ENCODE measurements around the gene APC.
"Not testable (repeated sequence)": the region's sequence is repeated elsewhere in the genome, so short reads cannot be mapped to it uniquely, and the experiment has no call there.

The APC gene

DNA sequence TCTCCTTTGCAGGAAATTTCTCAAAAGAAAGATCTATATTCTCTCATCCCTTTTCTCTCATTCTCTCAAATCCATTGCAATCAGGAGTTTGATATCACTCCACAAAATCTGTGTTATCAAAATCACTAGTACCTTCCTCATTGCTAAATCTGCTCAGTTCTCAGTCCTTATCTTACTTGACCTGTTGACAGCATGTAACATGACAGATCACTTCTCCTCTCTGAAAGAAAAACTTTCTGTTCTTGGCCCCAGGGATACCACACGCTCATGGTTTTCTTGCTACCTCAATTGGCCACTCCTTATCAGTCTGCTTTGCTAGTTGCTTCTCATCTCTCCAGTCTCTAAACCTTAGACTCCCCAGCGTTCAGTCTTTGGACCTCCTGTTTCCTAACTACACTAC, 145.5 kb downstream of the APC start:
- Histone ChIP-seq H3K9ac (no peak overlapping the region), H2AFZ (no peak overlapping the region), H3K4me3 (ENCODE audit: low read depth, low read length) (no peak overlapping the region), H3K27ac (no peak overlapping the region), H3K4me2 (ENCODE audit: low read length) (no peak overlapping the region), H3K79me2 (no peaks in the 10 kb centered on the region), H3K36me3 (ENCODE audit: control insufficient read depth, insufficient read depth, low read length) (no peaks in the 10 kb centered on the region), H3K9me3 (ENCODE audit: control insufficient read depth, low read length) (no peaks in the 10 kb centered on the region), H3K4me1 (peaks cover 2% of the 10 kb centered on the region), H3K27me3 (ENCODE audit: control insufficient read depth, insufficient read depth, low read length) (no peaks in the 10 kb centered on the region)
- no peak for TF ChIP-seq CTCF (IDR thresholded peaks at IDR 0.05)

DNA sequence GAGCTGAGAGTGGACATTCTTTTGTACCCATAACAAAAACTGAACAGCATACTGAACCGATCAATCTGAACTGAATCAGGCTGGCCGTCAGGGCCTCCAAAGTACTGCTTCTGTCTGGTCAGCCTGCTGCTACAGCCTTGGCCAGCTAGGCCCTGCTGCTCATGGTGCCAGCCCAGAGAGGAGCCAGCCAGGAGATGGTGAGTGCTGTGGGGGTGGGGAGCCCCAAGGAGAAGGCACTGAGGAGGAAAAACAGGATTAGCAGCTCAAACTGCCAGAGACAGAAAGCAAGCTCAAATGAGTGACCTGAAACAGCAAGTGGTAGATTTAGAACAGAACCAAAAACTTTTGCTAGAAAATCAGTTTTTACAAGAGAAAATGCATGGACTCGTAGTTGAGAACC, 147.3 kb downstream of the APC start:
- Histone ChIP-seq H3K36me3 (ENCODE audit: control insufficient read depth, insufficient read depth, low read length) (no peaks in the 10 kb centered on the region), H3K4me2 (ENCODE audit: low read length) (no peak overlapping the region)
- TF ChIP-seq CTCF (IDR thresholded peaks at IDR 0.05) = no peak

GRCh38 chr5:112886975-112887374, 149.3 kb downstream of the APC start:
- peaks cover 3% of the 10 kb centered on the region for H3K79me2 ChIP-seq
- no peaks in the 10 kb centered on the region for H3K36me3 ChIP-seq (ENCODE audit: control insufficient read depth, insufficient read depth, low read length)
- H3K9me3 ChIP-seq (ENCODE audit: control insufficient read depth, low read length) = no peaks in the 10 kb centered on the region
- no peak overlapping the region for H2AFZ ChIP-seq
- no peak overlapping the region for H3K4me2 ChIP-seq (ENCODE audit: low read length)
- H3K4me1 ChIP-seq = no peaks in the 10 kb centered on the region
- TF ChIP-seq CTCF (IDR thresholded peaks at IDR 0.05) = no peak
- H3K27me3 ChIP-seq (ENCODE audit: control insufficient read depth, insufficient read depth, low read length) = no peaks in the 10 kb centered on the region
- H3K27ac ChIP-seq = no peak overlapping the region
- no peak overlapping the region for H3K4me3 ChIP-seq (ENCODE audit: low read depth, low read length)
- H3K9ac ChIP-seq = no peak overlapping the region

More for the DNA sequence above, 147.3 kb downstream of the APC start:
- Histone ChIP-seq H3K4me3 (ENCODE audit: low read depth, low read length) (no peak overlapping the region), H3K79me2 (peaks cover 3% of the 10 kb centered on the region), H3K9ac (no peak overlapping the region), H3K27ac (no peak overlapping the region), H3K9me3 (ENCODE audit: control insufficient read depth, low read length) (no peaks in the 10 kb centered on the region), H3K27me3 (ENCODE audit: control insufficient read depth, insufficient read depth, low read length) (no peaks in the 10 kb centered on the region), H3K4me1 (no peaks in the 10 kb centered on the region), H2AFZ (no peak overlapping the region)

DNA sequence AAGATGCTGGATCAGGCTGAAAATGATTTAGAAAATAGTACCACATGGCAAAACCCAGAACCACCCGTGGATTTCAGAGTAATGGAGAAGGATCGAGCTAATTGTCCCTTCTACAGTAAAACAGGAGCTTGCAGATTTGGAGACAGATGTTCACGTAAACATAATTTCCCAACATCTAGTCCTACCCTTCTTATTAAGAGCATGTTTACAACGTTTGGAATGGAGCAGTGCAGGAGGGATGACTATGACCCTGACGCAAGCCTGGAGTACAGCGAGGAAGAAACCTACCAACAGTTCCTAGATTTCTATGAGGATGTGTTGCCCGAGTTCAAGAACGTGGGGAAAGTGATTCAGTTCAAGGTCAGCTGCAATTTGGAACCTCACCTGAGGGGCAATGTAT, 154.4 kb downstream of the APC start:
- H3K27ac ChIP-seq; H2AFZ ChIP-seq; H3K4me1 ChIP-seq; H3K9ac ChIP-seq; H3K4me3 ChIP-seq (ENCODE audit: low read depth, low read length); H3K36me3 ChIP-seq (ENCODE audit: control insufficient read depth, insufficient read depth, low read length); H3K9me3 ChIP-seq (ENCODE audit: control insufficient read depth, low read length); H3K27me3 ChIP-seq (ENCODE audit: control insufficient read depth, insufficient read depth, low read length); H3K4me2 ChIP-seq (ENCODE audit: low read length): not testable (repeated sequence)
- H3K79me2 ChIP-seq = peaks cover 15% of the 10 kb centered on the region

DNA sequence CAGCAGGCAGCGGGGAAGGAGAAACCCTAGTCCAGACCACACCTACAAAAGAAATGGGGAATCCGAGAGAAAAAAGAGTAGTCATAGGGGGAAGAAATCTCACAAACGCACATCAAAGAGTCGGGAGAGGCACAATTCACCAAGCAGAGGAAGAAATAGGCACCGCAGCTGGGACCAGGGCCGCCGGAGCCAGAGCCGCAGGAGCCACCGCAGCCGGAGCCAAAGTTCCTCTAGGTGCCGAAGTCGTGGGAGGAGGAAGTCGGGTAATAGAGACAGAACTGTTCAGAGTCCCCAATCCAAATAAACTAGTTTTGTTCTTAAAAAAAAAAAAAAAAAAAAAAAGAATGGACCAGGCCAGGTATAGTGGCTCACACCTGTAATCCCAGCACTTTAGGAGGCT, 155.1 kb downstream of the APC start:
- Histone ChIP-seq H2AFZ (no peak overlapping the region), H3K27ac (no peak overlapping the region), H3K27me3 (ENCODE audit: control insufficient read depth, insufficient read depth, low read length) (no peaks in the 10 kb centered on the region), H3K4me3 (ENCODE audit: low read depth, low read length) (no peak overlapping the region), H3K36me3 (ENCODE audit: control insufficient read depth, insufficient read depth, low read length) (no peaks in the 10 kb centered on the region), H3K9ac (no peak overlapping the region), H3K4me1 (no peaks in the 10 kb centered on the region), H3K9me3 (ENCODE audit: control insufficient read depth, low read length) (no peaks in the 10 kb centered on the region), H3K4me2 (ENCODE audit: low read length) (no peak overlapping the region), H3K79me2 (peaks cover 15% of the 10 kb centered on the region)
- TF ChIP-seq CTCF (IDR thresholded peaks at IDR 0.05) = no peak

Data from parathyroid adenoma (tissue), 2 donors.